GM19324 (cell line): ENCODE results near the gene ATXN2.
"Not testable (repeated sequence)": the region's sequence is repeated elsewhere in the genome, so short reads cannot be mapped to it uniquely, and the experiment has no call there.

Source experiments
- ATAC-seq: cut with Tn5 transposase; IDR thresholded peaks from one replicate; pipeline ENCODE4 v1.9.1; 2021; ENCODE audit warnings: mild to moderate bottlenecking, moderate library complexity; ENCODE audit not compliant: unreplicated experiment, low FRiP score

Gene ATXN2

DNA sequence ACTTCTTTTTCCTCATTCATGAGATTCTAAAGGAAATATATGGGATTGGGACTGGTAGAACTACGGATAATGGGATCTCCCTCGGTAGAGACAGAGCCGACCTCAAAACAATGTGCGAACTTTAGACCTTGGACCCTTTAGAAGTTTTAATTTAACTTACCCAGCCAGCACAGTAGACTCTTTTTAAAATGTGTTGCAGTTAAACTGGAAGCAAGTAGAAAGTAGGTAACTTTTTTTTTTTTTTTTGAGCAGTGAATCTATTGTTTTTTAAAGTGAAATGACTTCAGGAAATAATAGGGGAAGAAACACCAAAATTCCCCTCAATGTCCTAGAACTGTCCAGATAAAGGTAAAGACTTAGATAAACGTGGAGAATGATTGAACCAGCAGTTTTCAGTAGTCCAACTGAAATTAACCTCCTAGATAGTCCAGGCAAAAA lies 1.1 kb upstream of the ATXN2 start:
- no peak for ATAC-seq

DNA sequence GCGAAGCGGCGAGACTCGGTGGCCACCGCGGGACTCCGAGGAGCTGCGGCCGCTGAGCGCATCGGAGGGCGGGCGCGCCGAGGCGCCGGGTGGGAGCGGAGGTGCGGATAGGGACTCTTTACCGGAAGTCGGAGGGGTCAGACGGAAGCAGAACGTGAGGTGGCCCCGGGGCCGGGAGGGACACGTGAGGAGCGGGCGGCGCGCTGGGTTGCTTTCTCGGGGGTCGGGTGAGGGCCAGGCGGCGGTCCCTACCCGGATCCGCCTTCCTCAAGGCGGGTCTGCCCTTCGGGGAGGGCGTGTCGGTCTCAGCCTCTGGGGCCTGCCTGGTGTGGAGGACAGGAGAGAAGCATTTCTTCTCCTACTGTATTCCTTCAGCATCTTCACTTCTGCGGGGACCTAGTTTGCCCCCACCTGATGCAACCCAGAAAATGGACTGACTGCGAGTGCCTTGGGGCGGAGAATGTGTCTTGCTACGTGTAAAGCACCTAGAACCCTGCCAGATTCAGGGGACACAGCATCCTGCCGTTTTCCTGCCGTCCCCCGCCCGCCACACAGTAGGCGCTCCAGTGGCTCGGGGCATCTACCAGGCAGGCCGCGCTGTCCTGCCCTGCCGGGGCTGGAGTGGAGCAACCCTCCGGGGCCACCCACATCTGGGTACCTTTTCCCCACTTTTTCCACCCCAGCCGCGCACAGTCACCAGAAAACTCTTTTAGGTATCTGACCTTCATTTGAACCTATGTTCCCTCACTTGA lies 514 bp upstream of the ATXN2 start:
- peak; percentile 76 for ATAC-seq

DNA sequence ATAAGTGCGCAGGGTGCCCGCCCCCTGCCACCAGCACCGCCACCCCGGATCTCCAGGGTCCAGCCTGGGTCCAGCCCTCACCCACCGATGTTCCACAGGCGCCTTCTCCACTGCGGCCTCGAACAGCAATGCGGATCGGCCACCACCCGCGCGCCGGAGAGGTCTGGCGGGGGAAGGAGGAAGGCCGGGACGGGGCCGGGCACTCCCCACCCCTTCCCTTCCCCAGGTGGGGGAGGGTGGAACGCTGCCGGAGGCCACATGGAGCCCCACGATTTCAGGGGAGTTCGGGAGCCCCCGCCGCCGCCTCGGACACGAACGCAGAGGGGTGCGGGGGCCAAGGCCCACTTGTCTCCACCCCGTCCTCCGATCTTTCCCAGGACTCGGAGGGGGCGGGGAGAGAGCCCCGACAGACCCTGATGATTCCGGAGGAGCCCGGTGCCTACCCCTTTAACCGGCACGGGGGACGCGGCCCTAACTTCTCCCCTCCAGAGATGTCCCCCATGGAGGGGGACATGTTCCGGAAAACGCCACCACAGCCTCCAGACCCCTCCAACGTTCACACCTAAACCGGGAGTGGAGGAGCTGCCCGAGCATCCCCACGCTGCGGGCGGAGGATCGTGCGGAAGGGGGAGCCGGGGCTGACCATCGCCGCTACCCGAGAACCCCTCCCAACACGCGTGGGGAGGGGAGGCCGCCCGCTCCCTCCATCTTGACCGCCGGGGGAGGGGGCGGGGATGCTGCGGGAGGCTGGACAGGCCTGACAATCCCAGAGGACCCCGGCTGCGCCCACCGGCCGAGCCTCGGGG lies 1.1 kb downstream of the ATXN2 start:
- peak; percentile 17 for ATAC-seq

DNA sequence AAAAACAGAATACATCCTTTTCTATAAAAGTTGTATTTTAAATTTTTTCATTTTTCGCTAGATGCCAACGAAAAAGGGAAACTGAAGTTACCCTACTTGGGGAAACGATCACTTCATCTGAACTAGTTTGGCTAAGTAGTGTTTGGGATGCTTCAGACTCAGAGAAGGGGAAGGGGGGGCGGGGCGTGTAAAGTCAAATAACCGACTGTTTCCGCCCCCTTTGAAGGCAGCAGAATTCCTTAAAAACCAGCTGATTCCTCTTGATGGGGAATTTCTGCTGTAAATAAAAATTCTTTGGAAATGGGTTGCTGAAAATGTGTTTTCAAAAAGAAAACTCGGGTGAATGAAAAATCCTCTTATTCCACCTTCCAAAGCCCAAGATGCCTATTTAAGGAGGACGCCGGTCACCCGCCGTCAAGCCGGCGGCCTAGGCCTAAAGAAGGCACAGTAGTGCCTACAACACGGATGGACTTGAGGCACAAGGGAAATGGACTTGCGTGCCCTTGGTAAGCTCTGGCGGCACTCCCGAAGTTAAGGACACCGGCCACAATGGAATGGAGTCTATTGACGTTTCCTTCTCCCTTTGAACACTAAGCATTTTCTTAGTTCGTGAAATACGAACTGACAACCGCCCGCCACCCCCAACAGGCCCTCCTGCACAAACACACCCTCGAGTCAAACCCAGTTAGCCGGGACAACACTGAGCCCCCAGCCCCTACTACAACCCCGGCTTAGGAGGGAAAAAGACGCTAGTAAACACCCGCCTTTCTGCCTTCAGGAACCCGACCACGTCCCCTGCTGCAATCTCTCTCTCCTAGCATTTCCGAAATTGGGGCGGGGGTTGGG lies 1.9 kb downstream of the ATXN2 start:
- no peak for ATAC-seq

DNA sequence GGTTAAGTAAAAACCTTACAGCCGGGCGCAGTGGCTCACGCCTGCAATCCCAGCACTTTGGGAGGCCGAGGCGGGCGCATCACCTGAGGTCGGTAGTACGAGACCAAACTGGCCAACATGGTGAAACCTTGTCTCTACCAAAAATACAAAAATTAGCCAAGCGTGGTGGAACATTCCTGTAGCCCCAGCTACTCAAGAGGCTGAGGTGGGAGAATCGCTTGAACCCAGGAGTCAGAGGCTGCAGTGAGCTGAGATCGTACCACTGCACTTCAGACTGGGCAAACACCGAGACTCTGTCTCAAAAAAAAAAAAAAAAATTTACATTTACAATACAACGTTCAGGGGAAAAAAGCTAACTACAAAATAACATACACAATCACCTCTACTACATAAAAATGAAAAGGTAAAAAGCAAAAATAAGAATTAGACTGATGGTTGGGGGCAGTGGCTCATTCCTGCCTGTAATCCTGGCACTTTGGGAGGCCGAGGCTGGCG lies 3.7 kb downstream of the ATXN2 start:
- not testable (repeated sequence) for ATAC-seq

DNA sequence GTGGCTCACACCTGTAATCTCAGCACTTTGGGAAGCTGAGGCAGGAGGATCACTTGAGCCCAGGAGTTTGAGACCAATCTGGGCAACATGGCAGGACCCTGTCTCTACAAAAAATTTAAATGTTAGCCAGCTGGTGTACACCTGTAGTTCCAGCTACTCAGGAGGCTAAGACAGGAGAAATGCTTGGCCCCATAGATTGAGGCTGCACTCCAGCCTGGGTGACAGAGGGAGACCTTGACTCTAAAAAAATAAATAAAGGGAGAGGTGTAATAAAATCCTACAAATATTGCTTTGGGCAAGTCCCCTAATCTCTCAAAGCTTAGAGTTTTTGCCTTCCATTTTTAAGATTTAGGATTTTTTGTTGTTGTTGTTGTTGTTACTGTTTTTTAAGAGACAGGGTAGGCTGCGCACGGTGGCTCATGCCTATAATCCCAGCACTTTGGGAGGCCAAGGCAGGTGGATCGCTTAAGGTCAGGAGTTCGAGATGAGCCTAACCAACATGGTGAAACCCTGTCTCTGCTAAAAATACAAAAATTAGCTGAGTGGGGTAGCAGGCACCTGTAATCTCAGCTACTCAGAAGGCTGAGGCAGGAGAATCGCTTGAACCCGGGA lies 7.6 kb downstream of the ATXN2 start:
- not testable (repeated sequence) for ATAC-seq

DNA sequence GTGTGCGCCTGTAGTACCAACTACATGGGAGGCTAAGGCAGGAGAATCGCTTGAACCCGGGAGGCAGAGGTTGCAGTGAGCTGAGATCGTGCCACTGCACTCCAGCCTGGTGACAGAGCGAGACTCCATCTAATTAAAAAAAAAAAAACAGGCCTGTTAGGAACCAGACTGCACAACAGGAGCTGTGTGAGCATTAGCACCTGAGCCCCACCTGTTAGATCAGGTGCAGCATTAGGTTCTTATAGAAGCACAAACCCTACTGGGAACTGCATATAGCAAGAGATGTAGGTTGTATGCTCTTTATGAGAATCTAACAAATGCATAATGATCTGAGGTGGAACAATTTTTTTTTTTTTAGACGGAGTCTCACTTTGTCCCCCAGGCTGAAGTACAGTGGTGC lies 8.6 kb downstream of the ATXN2 start:
- no peak for ATAC-seq

DNA sequence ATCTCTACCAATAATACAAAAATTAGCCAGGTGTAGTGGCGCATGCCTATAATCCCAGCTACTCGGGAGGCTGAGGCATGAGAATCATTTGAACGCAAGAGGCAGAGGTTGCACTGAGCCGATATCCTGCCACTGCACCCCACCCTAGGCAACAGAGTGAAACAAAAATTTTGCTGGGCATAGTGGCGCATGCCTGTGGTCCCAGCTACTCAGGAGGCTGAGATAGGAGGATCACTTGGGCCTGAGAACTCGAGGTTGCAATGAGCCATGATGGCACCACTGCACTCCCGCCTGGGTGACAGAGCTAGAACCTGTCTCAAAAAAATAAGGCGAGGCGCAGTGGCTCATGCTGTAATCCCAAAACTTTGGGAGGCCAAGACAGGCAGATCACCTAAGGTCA lies 9.5 kb downstream of the ATXN2 start:
- ATAC-seq, result no peak

DNA sequence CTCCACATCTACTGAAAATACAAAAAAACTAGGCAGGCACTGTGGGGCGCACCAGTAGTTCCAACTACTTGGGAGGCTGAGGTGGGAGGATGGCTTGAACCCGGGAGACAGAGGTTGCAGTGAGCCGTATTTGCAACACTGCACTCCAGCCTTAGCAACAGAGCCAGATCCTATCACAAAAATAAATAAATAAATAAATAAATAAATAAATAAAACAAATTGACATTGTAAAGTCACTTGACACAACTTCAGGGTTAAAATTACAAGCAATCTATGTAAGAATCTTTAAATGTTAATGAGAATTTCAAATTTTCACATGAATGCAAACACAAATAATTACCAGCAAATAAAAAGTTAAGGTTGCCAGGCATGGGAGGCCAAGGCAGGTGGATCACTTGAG lies 11.1 kb downstream of the ATXN2 start:
- no peak for ATAC-seq

DNA sequence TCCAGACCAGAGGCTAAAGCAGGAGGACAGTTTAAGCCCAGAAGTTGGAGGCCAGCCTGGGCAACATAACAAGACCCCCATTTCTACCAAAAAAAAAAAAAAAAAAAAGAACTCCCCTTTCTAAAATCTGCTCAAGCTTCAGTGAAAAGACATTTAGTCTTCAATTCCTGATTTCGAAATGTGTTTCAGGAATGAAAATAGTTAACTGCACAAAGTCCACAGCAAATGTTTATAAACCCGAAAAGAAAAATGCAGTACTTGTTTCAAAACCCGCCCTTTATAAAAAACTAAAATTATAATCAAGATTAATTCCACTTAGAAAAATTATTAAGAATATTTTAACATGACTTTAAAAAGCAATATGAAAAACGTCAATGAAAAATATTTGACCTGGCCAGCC lies 12.1 kb downstream of the ATXN2 start:
- ATAC-seq, result no peak

DNA sequence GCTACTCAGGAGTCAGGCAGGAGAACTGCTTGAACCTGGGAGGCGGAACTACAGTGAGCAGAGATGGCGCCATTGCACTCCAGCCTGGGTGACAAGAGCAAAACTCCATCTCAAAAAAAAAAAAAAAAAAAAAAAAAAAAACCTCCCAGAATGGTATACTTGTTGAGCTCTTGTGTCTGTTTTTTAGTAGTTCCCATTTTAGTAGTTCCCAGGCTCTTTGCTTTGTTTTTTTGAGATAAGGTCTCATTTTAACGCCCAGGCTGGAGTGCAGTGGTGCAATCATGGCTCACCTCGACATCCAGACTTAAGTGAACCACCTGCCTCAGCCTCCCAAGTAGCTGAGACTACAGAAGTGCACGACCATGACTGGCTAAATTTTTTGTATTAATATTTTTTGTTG lies 13.4 kb downstream of the ATXN2 start:
- ATAC-seq, result no peak

DNA sequence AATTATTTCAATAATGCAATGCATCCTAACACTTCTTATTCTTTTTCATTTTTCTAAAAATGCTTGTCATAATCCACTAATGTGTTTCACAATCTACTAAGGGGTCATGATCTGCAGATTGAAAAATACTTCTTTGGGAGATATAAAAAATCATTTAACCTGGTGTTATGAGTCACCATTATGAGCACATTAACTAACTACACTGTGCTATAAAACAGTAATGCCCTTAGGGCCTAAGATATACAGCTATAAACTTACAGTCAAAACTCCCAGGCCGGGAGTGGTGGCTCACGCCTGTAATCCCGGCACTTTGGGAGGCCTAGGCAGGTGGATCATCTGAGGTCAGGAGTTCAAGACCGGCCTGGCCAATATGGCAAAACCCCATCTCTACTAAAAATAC lies 14.2 kb downstream of the ATXN2 start:
- no peak for ATAC-seq

DNA sequence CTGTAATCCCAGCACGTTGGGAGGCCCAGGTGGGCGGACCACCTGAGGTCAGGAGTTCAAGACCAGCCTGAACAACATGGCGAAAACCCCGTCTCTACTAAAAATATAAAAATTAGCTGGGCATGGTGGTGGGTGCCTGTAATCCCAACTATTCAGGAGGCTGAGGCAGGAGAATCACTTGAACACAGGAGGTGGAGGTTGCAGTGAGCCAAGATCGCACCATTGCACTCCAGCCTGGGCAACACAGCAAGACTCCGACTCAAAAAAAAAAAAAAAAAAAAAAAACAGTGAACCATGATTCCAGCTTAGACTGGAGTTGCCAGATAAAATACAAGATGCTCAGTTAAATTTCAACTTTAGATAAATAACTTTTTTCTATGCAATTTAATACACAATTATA lies 15.6 kb downstream of the ATXN2 start:
- not testable (repeated sequence) for ATAC-seq

DNA sequence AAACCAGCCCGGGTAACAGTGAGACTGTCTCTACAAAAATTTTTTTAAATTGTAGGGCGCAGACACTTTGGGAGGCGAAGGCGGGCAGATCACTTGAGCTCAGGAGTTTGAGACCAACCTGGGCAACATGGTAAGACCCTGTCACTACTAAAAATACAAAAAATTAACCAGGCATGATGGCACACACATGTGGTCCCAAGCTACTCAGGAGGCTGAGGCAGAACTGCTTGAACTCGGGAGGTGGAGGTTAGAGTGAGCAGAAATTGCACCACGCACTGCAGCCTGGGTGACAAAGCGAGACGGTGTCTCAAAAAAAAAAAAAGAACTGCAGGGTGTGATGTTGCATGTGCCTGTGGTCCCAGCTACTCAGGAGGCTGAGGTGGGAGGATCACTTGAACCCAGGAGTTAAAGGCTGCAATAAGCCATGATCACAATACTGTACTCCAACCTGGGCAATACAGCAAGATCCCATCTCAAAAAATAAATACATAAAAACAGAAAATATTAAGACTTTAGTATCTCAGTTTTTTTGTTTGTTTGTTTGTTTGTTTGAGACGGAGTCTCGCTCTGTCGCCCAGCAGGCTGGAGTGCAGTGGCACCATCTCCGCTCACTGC lies 16.9 kb downstream of the ATXN2 start:
- ATAC-seq, result no peak

DNA sequence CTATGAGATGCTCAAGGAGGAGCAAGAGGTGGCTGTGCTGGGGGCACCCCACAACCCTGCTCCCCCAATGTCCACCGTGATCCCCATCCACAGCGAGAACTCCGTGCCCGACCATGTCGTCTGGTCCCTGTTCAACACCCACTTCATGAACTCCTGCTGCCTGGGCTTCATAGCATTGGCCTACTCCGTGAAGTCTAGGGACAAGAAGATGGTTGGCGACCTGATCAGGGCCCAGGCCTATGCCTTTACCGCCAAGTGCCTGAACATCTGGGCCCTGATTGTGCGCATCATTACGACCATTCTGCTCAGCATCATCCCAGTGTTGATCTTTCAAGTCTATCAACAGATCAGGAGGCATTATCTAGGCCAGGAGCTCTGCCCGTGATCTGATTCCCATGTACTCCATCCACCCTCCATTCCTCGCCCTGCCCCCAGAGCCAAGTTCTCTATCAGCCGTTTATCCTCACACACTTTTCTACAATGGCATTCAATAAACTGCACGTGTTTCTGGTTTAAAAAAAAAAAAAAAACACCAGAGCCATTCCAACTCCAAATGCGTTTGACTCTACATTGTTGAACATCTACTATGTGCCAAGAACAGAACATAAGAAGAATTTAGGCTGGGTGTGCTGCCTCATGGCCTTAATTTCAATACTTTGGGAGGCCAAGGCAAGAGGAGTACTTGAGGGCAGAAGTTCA lies 17.5 kb downstream of the ATXN2 start:
- no peak for ATAC-seq

DNA sequence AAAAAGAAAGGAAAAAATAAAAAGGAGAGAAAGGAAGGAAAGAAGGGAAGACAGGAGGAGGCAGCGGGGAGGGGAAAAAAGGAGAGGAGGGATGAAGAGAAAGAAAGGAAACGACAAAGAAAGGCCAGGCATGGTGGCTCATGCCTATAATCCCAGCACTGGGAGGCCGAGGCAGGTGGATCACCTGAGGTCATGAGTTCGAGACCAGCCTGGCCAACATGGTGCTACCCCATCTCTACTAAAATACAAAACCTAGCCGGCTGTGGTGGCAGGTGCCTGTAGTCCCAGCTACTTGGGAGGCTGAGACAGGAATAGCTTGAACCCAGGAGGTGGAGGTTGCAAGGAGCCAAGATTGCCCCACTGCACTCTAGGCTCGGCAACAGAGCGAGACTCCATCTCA lies 18.4 kb downstream of the ATXN2 start:
- no peak for ATAC-seq

DNA sequence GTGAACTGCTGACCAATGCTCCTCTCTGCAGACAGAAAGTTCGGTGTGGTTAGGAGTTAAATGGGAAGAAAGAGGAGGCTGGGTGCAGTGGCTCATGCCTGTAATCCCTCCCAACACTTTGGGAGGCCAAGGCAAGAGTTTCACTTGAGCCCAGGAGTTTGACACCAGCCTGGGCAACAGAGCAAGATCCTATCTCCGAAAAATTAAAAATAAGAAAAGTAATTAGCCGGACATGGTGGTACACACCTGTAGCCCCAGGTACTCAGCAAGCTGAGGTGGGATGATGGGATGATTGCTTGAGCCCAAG lies 19.0 kb downstream of the ATXN2 start:
- no peak for ATAC-seq

DNA sequence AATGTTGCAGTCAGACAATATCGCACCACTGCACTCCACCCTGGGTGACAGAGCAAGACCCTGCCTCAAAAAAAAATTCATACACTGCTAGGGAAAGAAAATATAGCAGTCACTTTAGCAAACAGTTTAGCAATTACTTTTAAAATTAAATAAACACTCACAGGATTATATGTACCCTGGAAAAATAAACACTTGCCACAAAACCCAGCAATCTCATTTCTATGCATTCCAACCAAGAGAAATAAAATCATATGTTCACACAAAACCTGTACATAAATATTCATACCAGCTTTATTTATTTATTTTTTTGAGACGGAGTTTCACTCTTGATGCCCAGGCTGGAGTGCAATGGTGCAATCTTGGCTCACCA lies 20.2 kb downstream of the ATXN2 start:
- ATAC-seq, result no peak

DNA sequence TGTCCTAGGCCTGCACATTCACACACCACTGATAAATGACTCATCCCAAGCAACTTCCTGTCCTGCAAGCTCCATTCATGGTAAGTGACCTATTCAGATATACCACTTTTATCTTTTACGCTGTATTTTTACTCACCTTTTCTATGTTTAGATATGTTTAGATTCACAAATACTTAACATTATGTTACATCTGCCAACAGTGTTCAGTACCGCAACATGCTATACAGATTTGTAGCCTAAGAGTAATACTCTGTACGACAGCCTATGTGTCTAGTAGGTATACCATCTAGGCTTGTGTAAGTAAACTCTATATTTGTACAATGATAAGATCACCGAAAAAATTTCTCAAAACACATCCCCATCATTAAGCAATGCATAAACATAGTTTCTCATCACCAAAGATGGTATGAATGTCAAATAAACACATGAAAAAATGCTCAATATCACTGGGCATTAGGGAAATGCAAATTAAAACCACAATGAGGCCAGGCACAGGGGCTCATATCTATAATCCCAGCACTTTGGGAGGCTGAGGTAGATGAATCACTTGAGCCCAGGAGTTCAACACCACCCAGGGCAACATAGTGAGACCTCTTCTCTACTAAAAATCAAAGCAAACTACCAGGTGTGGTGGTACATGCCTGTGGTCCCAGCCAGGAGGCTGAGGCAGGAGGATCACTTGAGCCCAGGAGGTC lies 20.7 kb downstream of the ATXN2 start:
- no peak for ATAC-seq
